Measurements from ENCODE around the gene PHF1. TPM values are rescaled to one million over a fixed set of nuclear protein-coding genes. Genes with fewer than 3 reads are reported as not detected.

Gene PHF1
- total and polyA plus RNA-seq, 2 of the 13 experiments (the other 11 are each of a cell fraction or from before 2014, with no cell fraction given), result 25.4 to 61.9 TPM

DNA sequence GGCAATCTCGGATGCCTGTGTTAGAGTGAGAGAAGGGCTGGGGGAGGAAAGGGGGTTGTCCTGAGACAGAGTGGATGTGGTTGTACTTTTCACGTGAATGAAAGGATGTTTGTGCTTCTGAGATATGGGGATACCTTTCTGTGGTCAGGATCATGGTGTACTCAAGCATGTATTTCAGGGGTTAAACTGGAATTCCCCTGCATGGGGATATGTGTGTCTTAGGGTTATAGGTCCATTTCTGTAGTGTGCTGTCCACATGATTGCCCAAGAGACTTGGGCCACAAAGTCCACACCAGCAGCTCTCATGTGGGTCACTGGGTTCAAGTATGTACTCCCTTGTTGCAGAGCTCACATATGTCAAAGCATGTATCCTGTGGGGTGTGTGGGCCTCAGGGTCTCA, 19.5 kb downstream of the PHF1 start:
- WGBS (ENCODE audit: low lambda C conversion rate), result 2% methylated on average over 2 of the region's 2 CpGs
- Histone ChIP-seq H3K4me3 (replicated peaks in 1 of 3; ENCODE audit: insufficient read depth in 1 of 3, low read depth in 2 of 3, low read length in 3 of 3) (no peak overlapping the region), H3K4me1 (ENCODE audit: insufficient read depth, low read length) (peaks cover 45% of the 10 kb centered on the region), H3K9me3 (ENCODE audit: low read length) (no peaks in the 10 kb centered on the region), H3K36me3 (replicated peaks in 1 of 2; ENCODE audit: control insufficient read depth in 1 of 2, insufficient read depth in 2 of 2, low read length in 2 of 2) (no peaks in the 10 kb centered on the region), H3K79me2 (ENCODE audit: insufficient read depth, low read length) (no peaks in the 10 kb centered on the region), H3K9ac (ENCODE audit: insufficient read depth, low read depth, low read length) (no peak overlapping the region), H3K27me3 (ENCODE audit: control insufficient read depth in 1 of 2, insufficient read depth in 2 of 2, low read length in 2 of 2) (no peaks in the 10 kb centered on the region; a peak in 1 of 5 replicates), H4K20me1 (ENCODE audit: insufficient read depth, low read length) (no peaks in the 10 kb centered on the region), H2AFZ (ENCODE audit: low read length) (no peak overlapping the region), H3K27ac (ENCODE audit: extremely low read length, insufficient read depth, low read length) (no peak overlapping the region), H3K4me2 (ENCODE audit: low read depth, low read length) (peak overlapping the region; percentile 49)
- ChIA-PET POLR2A (interaction anchor here (0.9 to 3.5 kb wide), 7 partner anchors 10 to 281 kb away, joined by 3 to 23 read pairs (median 5); partner anchors contain the start of genes CUTA, PHF1, RGL2 and RPS18), CTCF (ENCODE audit: low intra/inter-chr PET ratio, low total read pairs) (no interaction called here)
- in situ Hi-C loops (cut with HindIII; ENCODE audit: extremely low pct_ligation_motif_present, low pct_unique_long_range_greater_than_20kb) (no loop called here), intact Hi-C loops (cut with micrococcal nuclease; ENCODE audit: unreplicated experiment) (no loop called here)
- DNase-seq (ENCODE audit: low spot score) (no peak), FAIRE-seq (peak; percentile 32), ATAC-seq (no peak)
- BruUV-seq (replicated peaks), result no TSS peak
- TF ChIP-seq, protein P1, sequence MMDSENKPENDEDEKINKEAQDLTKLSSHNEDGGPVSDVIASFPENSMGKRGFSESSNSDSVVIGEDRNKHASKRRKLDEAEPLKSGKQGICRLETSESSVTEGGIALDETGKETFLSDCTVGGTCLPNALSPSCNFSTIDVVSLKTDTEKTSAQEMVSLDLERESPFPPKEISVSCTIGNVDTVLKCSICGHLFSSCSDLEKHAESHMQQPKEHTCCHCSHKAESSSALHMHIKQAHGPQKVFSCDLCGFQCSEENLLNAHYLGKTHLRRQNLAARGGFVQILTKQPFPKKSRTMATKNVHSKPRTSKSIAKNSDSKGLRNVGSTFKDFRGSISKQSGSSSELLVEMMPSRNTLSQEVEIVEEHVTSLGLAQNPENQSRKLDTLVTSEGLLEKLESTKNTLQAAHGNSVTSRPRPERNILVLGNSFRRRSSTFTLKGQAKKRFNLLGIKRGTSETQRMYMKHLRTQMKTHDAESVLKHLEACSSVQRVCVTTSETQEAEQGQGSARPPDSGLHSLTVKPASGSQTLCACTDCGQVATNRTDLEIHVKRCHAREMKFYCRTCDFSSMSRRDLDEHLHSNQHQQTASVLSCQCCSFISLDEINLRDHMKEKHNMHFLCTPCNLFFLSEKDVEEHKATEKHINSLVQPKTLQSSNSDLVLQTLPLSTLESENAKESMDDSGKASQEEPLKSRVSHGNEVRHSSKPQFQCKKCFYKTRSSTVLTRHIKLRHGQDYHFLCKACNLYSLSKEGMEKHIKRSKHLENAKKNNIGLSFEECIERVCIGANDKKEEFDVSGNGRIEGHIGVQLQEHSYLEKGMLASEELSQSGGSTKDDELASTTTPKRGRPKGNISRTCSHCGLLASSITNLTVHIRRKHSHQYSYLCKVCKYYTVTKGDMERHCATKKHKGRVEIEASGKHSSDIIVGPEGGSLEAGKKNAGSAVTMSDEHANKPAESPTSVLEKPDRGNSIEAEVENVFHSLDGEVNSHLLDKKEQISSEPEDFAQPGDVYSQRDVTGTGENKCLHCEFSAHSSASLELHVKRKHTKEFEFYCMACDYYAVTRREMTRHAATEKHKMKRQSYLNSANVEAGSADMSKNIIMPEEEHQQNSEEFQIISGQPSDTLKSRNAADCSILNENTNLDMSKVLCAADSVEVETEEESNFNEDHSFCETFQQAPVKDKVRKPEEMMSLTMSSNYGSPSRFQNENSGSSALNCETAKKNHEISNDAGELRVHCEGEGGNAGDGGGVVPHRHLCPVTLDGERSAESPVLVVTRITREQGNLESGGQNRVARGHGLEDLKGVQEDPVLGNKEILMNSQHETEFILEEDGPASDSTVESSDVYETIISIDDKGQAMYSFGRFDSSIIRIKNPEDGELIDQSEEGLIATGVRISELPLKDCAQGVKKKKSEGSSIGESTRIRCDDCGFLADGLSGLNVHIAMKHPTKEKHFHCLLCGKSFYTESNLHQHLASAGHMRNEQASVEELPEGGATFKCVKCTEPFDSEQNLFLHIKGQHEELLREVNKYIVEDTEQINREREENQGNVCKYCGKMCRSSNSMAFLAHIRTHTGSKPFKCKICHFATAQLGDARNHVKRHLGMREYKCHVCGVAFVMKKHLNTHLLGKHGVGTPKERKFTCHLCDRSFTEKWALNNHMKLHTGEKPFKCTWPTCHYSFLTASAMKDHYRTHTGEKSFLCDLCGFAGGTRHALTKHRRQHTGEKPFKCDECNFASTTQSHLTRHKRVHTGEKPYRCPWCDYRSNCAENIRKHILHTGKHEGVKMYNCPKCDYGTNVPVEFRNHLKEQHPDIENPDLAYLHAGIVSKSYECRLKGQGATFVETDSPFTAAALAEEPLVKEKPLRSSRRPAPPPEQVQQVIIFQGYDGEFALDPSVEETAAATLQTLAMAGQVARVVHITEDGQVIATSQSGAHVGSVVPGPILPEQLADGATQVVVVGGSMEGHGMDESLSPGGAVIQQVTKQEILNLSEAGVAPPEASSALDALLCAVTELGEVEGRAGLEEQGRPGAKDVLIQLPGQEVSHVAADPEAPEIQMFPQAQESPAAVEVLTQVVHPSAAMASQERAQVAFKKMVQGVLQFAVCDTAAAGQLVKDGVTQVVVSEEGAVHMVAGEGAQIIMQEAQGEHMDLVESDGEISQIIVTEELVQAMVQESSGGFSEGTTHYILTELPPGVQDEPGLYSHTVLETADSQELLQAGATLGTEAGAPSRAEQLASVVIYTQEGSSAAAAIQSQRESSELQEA (CRISPR knock-in tag; IDR thresholded peaks at IDR 0.05; ENCODE audit: not compliant biosample characterization), result no peak
- TF ChIP-seq SSRP1 (CRISPR knock-in tag; IDR thresholded peaks at IDR 0.05) (no peak), RXRA (CRISPR knock-in tag; IDR thresholded peaks at IDR 0.05) (no peak), ZFP36L2 (CRISPR knock-in tag; IDR thresholded peaks at IDR 0.05) (no peak), ZZZ3 (CRISPR knock-in tag; IDR thresholded peaks at IDR 0.05; ENCODE audit: borderline replicate concordance) (no peak), FOXC1 (CRISPR knock-in tag; IDR thresholded peaks at IDR 0.05; ENCODE audit: borderline replicate concordance) (no peak), ELF3 (CRISPR knock-in tag; IDR thresholded peaks at IDR 0.05) (no peak), ZNF567 (CRISPR knock-in tag; IDR thresholded peaks at IDR 0.05; ENCODE audit: borderline replicate concordance) (no peak), ZNF430 (CRISPR knock-in tag; IDR thresholded peaks at IDR 0.05) (no peak), XBP1 (CRISPR knock-in tag; IDR thresholded peaks at IDR 0.05) (no peak), SYNCRIP (IDR thresholded peaks at IDR 0.05; ENCODE audit: insufficient read depth, low read depth, low read length) (no peak), ZNF253 (CRISPR knock-in tag; IDR thresholded peaks at IDR 0.05; ENCODE audit: borderline replicate concordance) (no peak), CCDC6 (CRISPR knock-in tag; IDR thresholded peaks at IDR 0.05) (0 out of 2 replicates have a peak, but pooled peaks have one; percentile 31), MLLT10 (CRISPR knock-in tag; IDR thresholded peaks at IDR 0.05) (no peak)
- TF ChIP-seq, protein P2, sequence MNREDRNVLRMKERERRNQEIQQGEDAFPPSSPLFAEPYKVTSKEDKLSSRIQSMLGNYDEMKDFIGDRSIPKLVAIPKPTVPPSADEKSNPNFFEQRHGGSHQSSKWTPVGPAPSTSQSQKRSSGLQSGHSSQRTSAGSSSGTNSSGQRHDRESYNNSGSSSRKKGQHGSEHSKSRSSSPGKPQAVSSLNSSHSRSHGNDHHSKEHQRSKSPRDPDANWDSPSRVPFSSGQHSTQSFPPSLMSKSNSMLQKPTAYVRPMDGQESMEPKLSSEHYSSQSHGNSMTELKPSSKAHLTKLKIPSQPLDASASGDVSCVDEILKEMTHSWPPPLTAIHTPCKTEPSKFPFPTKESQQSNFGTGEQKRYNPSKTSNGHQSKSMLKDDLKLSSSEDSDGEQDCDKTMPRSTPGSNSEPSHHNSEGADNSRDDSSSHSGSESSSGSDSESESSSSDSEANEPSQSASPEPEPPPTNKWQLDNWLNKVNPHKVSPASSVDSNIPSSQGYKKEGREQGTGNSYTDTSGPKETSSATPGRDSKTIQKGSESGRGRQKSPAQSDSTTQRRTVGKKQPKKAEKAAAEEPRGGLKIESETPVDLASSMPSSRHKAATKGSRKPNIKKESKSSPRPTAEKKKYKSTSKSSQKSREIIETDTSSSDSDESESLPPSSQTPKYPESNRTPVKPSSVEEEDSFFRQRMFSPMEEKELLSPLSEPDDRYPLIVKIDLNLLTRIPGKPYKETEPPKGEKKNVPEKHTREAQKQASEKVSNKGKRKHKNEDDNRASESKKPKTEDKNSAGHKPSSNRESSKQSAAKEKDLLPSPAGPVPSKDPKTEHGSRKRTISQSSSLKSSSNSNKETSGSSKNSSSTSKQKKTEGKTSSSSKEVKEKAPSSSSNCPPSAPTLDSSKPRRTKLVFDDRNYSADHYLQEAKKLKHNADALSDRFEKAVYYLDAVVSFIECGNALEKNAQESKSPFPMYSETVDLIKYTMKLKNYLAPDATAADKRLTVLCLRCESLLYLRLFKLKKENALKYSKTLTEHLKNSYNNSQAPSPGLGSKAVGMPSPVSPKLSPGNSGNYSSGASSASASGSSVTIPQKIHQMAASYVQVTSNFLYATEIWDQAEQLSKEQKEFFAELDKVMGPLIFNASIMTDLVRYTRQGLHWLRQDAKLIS (CRISPR knock-in tag; IDR thresholded peaks at IDR 0.05), result no peak
